Measurements from ENCODE around the gene LIFR.

DNA sequence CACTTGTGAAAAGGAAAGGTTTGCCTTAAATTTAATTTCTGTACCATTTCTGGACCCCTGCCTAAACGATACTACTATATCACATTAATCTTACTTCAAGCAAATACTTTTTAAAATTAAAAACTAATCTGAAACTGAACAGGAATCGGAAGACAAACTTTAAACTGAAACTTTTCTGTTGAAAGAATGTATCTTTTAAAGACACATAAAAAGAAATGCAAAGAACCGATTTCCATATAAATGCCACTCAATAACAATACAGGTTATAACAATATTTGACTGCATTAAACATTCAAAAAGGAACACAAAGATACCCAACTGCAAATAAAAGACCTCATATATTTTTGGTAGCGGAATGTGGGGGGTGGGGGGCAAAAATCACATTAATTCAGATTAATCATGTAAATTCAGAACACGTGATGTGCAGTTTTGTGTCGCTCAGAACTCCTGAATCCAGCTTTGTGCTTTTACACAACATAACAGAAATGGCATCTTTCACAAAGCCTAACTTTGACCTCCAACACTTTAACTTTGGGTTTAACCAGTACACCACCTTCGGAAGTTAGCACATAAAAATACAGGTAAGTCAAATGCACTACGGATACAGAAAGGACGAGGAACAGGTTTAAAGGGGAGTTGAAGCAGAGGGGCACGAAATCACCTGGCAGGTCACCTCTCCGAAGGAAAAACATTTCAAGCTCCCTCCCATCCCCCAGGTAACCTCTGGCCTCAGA is 925 bp downstream of the LIFR start:
- TF ChIP-seq CTCF (IDR thresholded peaks at IDR 0.05; ENCODE audit: poor library complexity, severe bottlenecking) (no peak), RAD21 (conservative IDR thresholded peaks at IDR 0.05) (no peak), TAF1 (IDR thresholded peaks at IDR 0.05; ENCODE audit: low read depth) (no peak), REST (IDR thresholded peaks at IDR 0.05; ENCODE audit: borderline replicate concordance) (no peak), MXI1 (conservative IDR thresholded peaks at IDR 0.05; ENCODE audit: poor library complexity, severe bottlenecking) (no peak), EP300 (conservative IDR thresholded peaks at IDR 0.05; ENCODE audit: poor library complexity, severe bottlenecking) (no peak), POLR2AphosphoS5 (IDR thresholded peaks at IDR 0.05) (no peak), EZH2 (IDR thresholded peaks at IDR 0.05; ENCODE audit: borderline replicate concordance, insufficient read depth, low read length, poor library complexity, severe bottlenecking) (no peak), SMC3 (conservative IDR thresholded peaks at IDR 0.05; ENCODE audit: poor library complexity) (no peak)

All from neural cell (in vitro differentiated cells).